Mesenchymal stem cell (in vitro differentiated cells and primary cell): ENCODE data around the gene IKBIP. TPM values are rescaled to one million over a fixed set of nuclear protein-coding genes. Genes with fewer than 3 reads are reported as not detected.

Source experiments
- DNase-seq: peaks from one replicate; pipeline ENCODE4 v3.0.0-alpha.2; 2013
- H2AFZ ChIP-seq: one replicate; pipeline ENCODE4 v1.6.1; 2013; ENCODE audit warnings: low read depth, mild to moderate bottlenecking, control low read depth, inconsistent platforms, low read length, moderate library complexity
- H2AK5ac ChIP-seq: 2 replicates; pipeline ENCODE4 v1.6.1; 2013; ENCODE audit warnings: low read length, moderate library complexity, mild to moderate bottlenecking, inconsistent platforms; ENCODE audit not compliant: severe bottlenecking
- H2BK120ac ChIP-seq: one replicate; pipeline ENCODE4 v1.6.1; 2013; ENCODE audit warnings: low read depth, mild to moderate bottlenecking, inconsistent platforms, low read length, moderate library complexity
- H2BK12ac ChIP-seq, 2 experiments: one replicate each; pipeline ENCODE4 v1.6.1; 2013; ENCODE audit warnings: inconsistent platforms in 2 of 2, low read length in 2 of 2, mild to moderate bottlenecking in 2 of 2, moderate library complexity in 2 of 2, control low read depth in 1 of 2
- H2BK15ac ChIP-seq: one replicate; pipeline ENCODE4 v1.6.1; 2013; ENCODE audit warnings: mild to moderate bottlenecking, low read depth, inconsistent platforms; ENCODE audit not compliant: poor library complexity, severe bottlenecking
- H2BK5ac ChIP-seq: 2 replicates; pipeline ENCODE4 v1.6.1; 2013; ENCODE audit warnings: low read depth, mild to moderate bottlenecking, low read length, control low read depth, inconsistent platforms; ENCODE audit not compliant: poor library complexity, severe bottlenecking
- H3K14ac ChIP-seq, 2 experiments: one replicate each; pipeline ENCODE4 v1.6.1; 2013; ENCODE audit warnings: inconsistent platforms in 2 of 2, low read length in 2 of 2, control low read depth in 1 of 2, mild to moderate bottlenecking in 1 of 2, moderate library complexity in 1 of 2
- H3K18ac ChIP-seq, 2 experiments: one replicate each; pipeline ENCODE4 v1.6.1; 2013; ENCODE audit warnings: inconsistent platforms in 2 of 2, low read length in 2 of 2, control low read depth in 1 of 2, low read depth in 1 of 2, mild to moderate bottlenecking in 1 of 2
- H3K23ac ChIP-seq, 2 experiments: one replicate each; pipeline ENCODE4 v1.6.1; 2013; ENCODE audit warnings: inconsistent platforms in 2 of 2, low read length in 2 of 2, mild to moderate bottlenecking in 2 of 2, moderate library complexity in 2 of 2, control low read depth in 1 of 2
- H3K27ac ChIP-seq: 2 replicates; pipeline ENCODE4 v1.5.1; 2013; ENCODE audit warnings: mild to moderate bottlenecking, moderate library complexity, low read length, control low read depth, inconsistent platforms; ENCODE audit not compliant: poor library complexity, severe bottlenecking
- H3K27me3 ChIP-seq, 2 experiments: 2 replicates each; pipeline versions ENCODE4 v1.6.1 to v1.7.0; 2013; ENCODE audit warnings: low read length in 2 of 2, mild to moderate bottlenecking in 2 of 2, moderate library complexity in 2 of 2, control low read depth in 1 of 2, inconsistent platforms in 1 of 2; ENCODE audit not compliant: control insufficient read depth in 1 of 2, insufficient read depth in 1 of 2
- H3K36me3 ChIP-seq, 2 experiments: 2 replicates each; pipeline versions ENCODE4 v1.6.1 to v1.7.0; 2013; ENCODE audit warnings: low read length in 2 of 2, control low read depth in 1 of 2, inconsistent platforms in 1 of 2, low read depth in 1 of 2, mild to moderate bottlenecking in 1 of 2; ENCODE audit not compliant: insufficient read depth in 2 of 2, control insufficient read depth in 1 of 2
- H3K4ac ChIP-seq, 2 experiments: one replicate each; pipeline ENCODE4 v1.6.1; 2013; ENCODE audit warnings: inconsistent platforms in 2 of 2, low read length in 2 of 2, mild to moderate bottlenecking in 2 of 2, moderate library complexity in 2 of 2, control low read depth in 1 of 2, low read depth in 1 of 2
- H3K4me1 ChIP-seq: 2 replicates; pipeline ENCODE4 v1.6.1; 2013; ENCODE audit warnings: low read depth, low read length, control low read depth; ENCODE audit not compliant: control insufficient read depth, insufficient read depth
- H3K4me2 ChIP-seq: 2 replicates; pipeline ENCODE4 v1.6.1; 2013; ENCODE audit warnings: low read length, mild to moderate bottlenecking, inconsistent platforms; ENCODE audit not compliant: poor library complexity, severe bottlenecking
- H3K4me3 ChIP-seq, 2 experiments: 2 replicates each; pipeline versions ENCODE4 v1.5.1 to v1.7.0; 2013; ENCODE audit warnings: low read length in 2 of 2, mild to moderate bottlenecking in 2 of 2, control low read depth in 1 of 2, low read depth in 1 of 2; ENCODE audit not compliant: insufficient read depth in 1 of 2
- H3K79me1 ChIP-seq: replicated peaks from 2 replicates; pipeline ENCODE4 v1.6.1; 2013; ENCODE audit warnings: mild to moderate bottlenecking, control low read depth, low read length, inconsistent platforms; ENCODE audit not compliant: poor library complexity, severe bottlenecking
- H3K9ac ChIP-seq: 2 replicates; pipeline ENCODE4 v1.7.0; 2013; ENCODE audit warnings: mild to moderate bottlenecking, low read length, moderate library complexity
- H3K9me3 ChIP-seq: 2 replicates; pipeline ENCODE4 v1.7.0; 2013; ENCODE audit warnings: mild to moderate bottlenecking, low read length; ENCODE audit not compliant: control insufficient read depth
- H4K8ac ChIP-seq: one replicate; pipeline ENCODE4 v1.6.1; 2013; ENCODE audit warnings: inconsistent platforms, mild to moderate bottlenecking, low read length, moderate library complexity
- H4K91ac ChIP-seq: one replicate; pipeline ENCODE4 v1.6.1; 2013; ENCODE audit warnings: mild to moderate bottlenecking, low read length, inconsistent platforms
- WGBS: methylation state at CpG from one replicate; pipeline ENCODE4 v1.1.7; 2013; ENCODE audit warnings: mixed read lengths; 5-methylcytosine and 5-hydroxymethylcytosine counted together
- polyA plus RNA-seq, 2 experiments: library from polyadenylated mRNA; stranded (reverse); fragments of 200-250 nt; gene quantifications; one replicate each; pipeline ENCODE4 v1.2.3, GENCODE V29; 2013

IKBIP gene
- 126 TPM for polyA plus RNA-seq (2013, experiment 1 of 2)
- 130 TPM for polyA plus RNA-seq (2013, experiment 2 of 2)

- H3K27ac ChIP-seq, result peak within 1 kb of the TSS; percentile 90
- peak within 1 kb of the TSS; percentile 38 for H4K8ac ChIP-seq
- under 1% methylated on average over 88 of the region's 91 CpGs for WGBS
- H2BK15ac ChIP-seq, result peak within 1 kb of the TSS; percentile 9
- H3K14ac ChIP-seq, result peak within 1 kb of the TSS in 1 of 2 experiments; percentile 98
- peaks cover 3% of the 10 kb centered on the region for H3K4me1 ChIP-seq
- H3K4ac ChIP-seq, result peak within 1 kb of the TSS; percentile 24 to 94
- peaks cover 4% of the 10 kb centered on the region for H3K79me1 ChIP-seq
- H3K4me2 ChIP-seq, result peak within 1 kb of the TSS; percentile 86
- H2BK120ac ChIP-seq, result peak within 1 kb of the TSS; percentile 76
- H3K36me3 ChIP-seq, result peaks cover 3 to 18% of the 10 kb centered on the region in 2 experiments
- H3K27me3 ChIP-seq, result no peaks in the 10 kb centered on the region
- peak within 1 kb of the TSS; percentile 92 for H2BK5ac ChIP-seq
- H4K91ac ChIP-seq, result peak within 1 kb of the TSS; percentile 35
- H3K18ac ChIP-seq, result peak within 1 kb of the TSS; percentile 34 to 95
- H3K9me3 ChIP-seq, result no peaks in the 10 kb centered on the region
- H3K23ac ChIP-seq, result peak within 1 kb of the TSS in 1 of 2 experiments; percentile 89
- peak; percentile 96 for DNase-seq
- no peak within 1 kb of the TSS for H2AK5ac ChIP-seq
- peak within 1 kb of the TSS; percentile 95 for H3K9ac ChIP-seq
- H2BK12ac ChIP-seq, result peak within 1 kb of the TSS; percentile 33 to 72
- peak within 1 kb of the TSS; percentile 96 for H2AFZ ChIP-seq
- peak within 1 kb of the TSS; percentile 92 to 98 for H3K4me3 ChIP-seq
Measured at GRCh38 chr12:98644712-98645571, at the start of gene IKBIP, which contains the start of gene APAF1. IKBIP (minus strand) TSS chr12:98644788; CDS start chr12:98644701, 87 bp downstream. APAF1 (plus strand) TSS chr12:98645290; CDS start chr12:98648360, 3,070 bp downstream.

GRCh38 chr12:98691351-98691750 lies 46.8 kb upstream of the IKBIP start:
- H2AFZ ChIP-seq, result no peak overlapping the region

GRCh38 chr12:98686603-98687002 lies 42.0 kb upstream of the IKBIP start:
- Histone ChIP-seq H3K4me1 (no peaks in the 10 kb centered on the region), H2BK12ac (no peak overlapping the region), H2BK120ac (no peak overlapping the region), H3K23ac (no peak overlapping the region), H3K9me3 (no peaks in the 10 kb centered on the region), H3K4ac (no peak overlapping the region), H3K79me1 (peaks cover 4% of the 10 kb centered on the region), H2BK15ac (no peak overlapping the region), H2AK5ac (no peak overlapping the region), H3K27me3 (no peaks in the 10 kb centered on the region), H4K91ac (no peak overlapping the region), H3K18ac (no peak overlapping the region), H3K4me2 (no peak overlapping the region), H3K4me3 (no peak overlapping the region), H3K9ac (no peak overlapping the region), H2BK5ac (no peak overlapping the region), H3K27ac (no peak overlapping the region), H4K8ac (no peak overlapping the region), H3K14ac (no peak overlapping the region), H3K36me3 (peaks cover 13 to 84% of the 10 kb centered on the region in 2 experiments), H2AFZ (no peak overlapping the region)
- DNase-seq, result no peak
- 83% methylated on average over 2 of the region's 2 CpGs for WGBS

More at GRCh38 chr12:98691351-98691750, 46.8 kb upstream of the IKBIP start:
- peaks cover 10 to 62% of the 10 kb centered on the region in 2 experiments for H3K36me3 ChIP-seq
- H3K79me1 ChIP-seq, result peaks cover 10% of the 10 kb centered on the region
- H3K18ac ChIP-seq, result no peak overlapping the region
- H3K4me2 ChIP-seq, result no peak overlapping the region
- H3K4me1 ChIP-seq, result no peaks in the 10 kb centered on the region
- H2BK15ac ChIP-seq, result no peak overlapping the region
- no peak overlapping the region for H3K4me3 ChIP-seq
- no peak overlapping the region for H2BK5ac ChIP-seq
- H3K14ac ChIP-seq, result no peak overlapping the region
- no peak overlapping the region for H3K23ac ChIP-seq
- no peaks in the 10 kb centered on the region for H3K27me3 ChIP-seq
- H3K27ac ChIP-seq, result no peak overlapping the region
- DNase-seq, result no peak
- no peak overlapping the region for H4K91ac ChIP-seq
- no peak overlapping the region for H2BK12ac ChIP-seq
- peaks cover 2% of the 10 kb centered on the region for H3K9me3 ChIP-seq
- H3K9ac ChIP-seq, result no peak overlapping the region
- H2BK120ac ChIP-seq, result no peak overlapping the region
- no peak overlapping the region for H3K4ac ChIP-seq
- H2AK5ac ChIP-seq, result no peak overlapping the region
- H4K8ac ChIP-seq, result no peak overlapping the region

- no peak overlapping the region for H2AK5ac ChIP-seq
- no peaks in the 10 kb centered on the region for H3K27me3 ChIP-seq
- H3K14ac ChIP-seq, result no peak overlapping the region
- no peak overlapping the region for H4K91ac ChIP-seq
- H2AFZ ChIP-seq, result no peak overlapping the region
- H3K9ac ChIP-seq, result no peak overlapping the region
- no peak overlapping the region for H3K4ac ChIP-seq
- no peak overlapping the region for H3K23ac ChIP-seq
- H2BK120ac ChIP-seq, result no peak overlapping the region
- no peak overlapping the region for H3K18ac ChIP-seq
- no peaks in the 10 kb centered on the region for H3K9me3 ChIP-seq
- H3K79me1 ChIP-seq, result peaks cover 9% of the 10 kb centered on the region
- no peak overlapping the region for H2BK15ac ChIP-seq
- no peak overlapping the region for H2BK5ac ChIP-seq
- peaks cover 21 to 85% of the 10 kb centered on the region in 2 experiments for H3K36me3 ChIP-seq
- no peak overlapping the region for H3K4me2 ChIP-seq
- H2BK12ac ChIP-seq, result no peak overlapping the region
- DNase-seq, result no peak
- no peak overlapping the region for H3K27ac ChIP-seq
- no peak overlapping the region for H3K4me3 ChIP-seq
- no peaks in the 10 kb centered on the region for H3K4me1 ChIP-seq
- no peak overlapping the region for H4K8ac ChIP-seq
- no CpG with 5 or more reads among the region's 2 CpGs for WGBS
Measured at GRCh38 chr12:98684199-98684598, 39.6 kb upstream of the IKBIP start.
